Fibroblast of skin of abdomen (primary cell): ENCODE measurements around the gene KLF3.

Source experiments
- DNase-seq: peaks from one replicate; pipeline ENCODE4 v3.0.0-alpha.2; 2013

Gene KLF3

DNA sequence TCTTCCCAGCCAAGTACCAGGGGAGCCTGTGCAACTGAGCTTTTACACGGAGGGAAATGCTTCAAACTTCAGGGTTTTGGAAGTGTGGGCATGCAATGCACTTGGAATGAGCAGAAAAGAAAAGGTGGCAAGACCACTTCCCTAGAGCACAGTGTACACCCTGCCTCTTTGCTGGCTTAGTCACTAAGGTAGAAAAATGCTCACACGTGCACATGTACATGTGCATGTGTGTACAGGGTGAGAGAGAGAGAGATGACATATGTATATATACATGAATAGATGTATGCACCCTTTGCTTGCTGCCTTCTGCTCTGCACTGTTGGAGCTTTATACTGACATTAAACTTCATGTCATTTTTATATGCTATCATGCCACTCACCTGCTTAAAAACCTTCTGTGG is 7.9 kb upstream of the KLF3 start:
- no peak for DNase-seq

DNA sequence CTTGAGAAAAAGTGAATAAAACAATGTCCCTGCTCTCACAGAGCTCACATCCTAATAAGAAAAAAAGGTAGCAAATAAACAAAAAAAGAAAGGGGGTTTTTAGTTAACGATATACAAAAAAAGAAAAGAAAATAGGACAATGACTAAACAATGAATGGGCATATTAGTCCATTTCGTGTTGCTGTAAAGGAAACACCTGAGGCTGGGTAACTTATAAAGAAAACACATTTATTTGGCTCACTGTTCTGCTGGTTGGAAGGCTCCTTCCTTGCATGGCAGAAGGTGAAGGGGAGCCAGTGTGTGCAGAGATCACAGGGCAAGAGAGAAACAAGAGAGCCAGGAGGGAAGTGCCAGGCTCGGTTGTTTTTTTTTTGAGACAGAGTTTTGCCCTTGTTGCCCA is 4.7 kb upstream of the KLF3 start:
- DNase-seq, result no peak

DNA sequence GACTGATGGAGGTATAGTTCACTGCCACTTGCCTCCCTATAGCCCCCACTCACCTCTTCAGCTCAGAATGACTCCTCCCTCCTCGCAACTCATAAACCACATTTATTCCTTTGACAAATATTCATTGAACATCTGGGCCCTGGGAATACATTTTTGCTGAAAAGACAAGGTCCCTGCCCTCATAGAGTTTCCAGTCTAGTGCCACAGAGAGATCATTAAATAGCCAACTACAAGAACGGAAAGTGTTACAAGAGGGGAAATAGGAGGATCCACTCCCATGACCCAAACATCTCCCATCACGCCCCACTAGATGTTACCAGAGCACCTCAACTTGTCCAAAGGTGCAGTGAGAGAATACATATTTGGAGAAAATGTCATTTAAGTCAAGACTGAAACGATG is 3.2 kb upstream of the KLF3 start:
- no peak for DNase-seq

DNA sequence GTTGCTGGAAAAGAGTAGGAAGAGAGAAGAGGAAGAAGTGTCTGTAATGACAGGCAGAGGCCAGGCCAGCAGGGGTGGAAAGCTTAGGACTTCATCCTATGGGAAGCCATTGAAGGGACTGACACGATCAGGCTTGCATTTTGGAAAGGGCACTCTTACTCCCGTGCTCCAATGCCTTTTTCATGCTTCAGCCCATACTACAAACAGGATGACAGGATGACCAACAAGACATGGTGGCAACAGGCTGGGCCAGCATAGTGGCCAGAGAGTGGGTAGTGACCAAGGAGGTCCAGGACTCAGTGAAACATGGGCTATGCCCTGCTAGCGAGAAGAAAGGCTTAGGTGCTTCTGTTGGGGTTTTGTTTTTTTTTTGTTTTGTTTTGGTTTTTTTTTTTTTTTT is 2.6 kb upstream of the KLF3 start:
- no peak for DNase-seq

DNA sequence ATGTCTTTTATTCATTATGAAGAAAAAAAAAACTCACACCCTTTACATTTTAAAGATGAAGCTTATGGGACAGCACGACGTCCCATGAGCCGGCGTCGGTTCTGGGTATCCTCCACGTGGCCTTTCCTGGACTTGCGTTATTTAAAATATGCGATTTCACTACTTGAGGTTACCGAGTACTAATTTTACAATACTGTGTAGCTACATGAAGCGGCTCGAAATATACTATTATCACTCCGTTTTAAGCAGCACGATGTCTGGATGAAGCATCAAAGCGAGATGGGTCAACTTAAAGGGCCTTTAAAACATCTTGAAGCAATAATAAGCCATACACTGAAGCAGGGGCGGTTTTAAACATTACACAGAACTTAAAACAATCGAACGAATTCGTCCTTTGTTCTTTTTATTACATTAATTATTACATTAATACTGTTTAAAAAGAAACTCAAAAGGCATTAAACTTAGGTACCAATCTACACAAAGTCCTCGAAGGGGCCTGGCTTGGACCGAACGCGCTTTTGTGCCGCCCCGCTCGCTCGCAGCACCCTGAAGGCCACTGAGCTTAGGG is 1.4 kb upstream of the KLF3 start:
- peak; percentile 46 for DNase-seq

DNA sequence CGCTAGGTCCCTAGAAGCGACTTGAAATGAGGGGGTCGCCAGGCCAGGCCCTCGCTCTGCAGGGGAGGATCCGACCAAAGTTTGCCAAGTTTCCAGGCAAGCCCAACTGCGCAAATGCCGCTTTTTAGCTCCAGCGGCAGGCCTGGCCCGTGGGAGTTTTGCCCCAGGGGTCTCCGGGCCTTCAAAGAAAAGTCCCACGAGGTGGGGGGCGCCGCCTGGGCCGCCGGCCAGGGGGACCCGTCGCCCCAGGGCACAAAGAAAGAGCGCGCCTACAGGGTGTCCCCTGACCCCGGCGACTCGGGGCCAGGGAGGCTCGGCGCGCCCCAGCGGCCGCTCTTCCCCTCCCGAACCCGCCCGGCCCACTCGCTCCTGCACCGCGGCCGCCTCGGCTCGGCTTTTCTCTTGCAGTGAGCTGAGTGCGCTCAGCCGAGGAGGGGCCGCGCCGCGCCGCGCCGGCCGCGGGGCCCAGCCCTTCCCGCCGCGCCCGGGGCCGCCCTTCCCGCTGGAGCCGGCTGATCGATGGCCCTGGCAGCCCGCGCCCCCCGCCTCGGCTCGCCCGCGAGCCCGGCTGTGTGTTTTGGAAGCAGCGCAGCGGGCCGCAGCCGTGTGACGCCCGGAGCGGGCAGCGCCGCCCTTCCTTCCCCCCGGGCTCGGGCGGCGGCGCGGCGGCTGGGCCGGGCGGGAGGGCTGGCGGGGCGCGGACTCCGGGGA is 754 bp upstream of the KLF3 start:
- DNase-seq, result peak; percentile 43

DNA sequence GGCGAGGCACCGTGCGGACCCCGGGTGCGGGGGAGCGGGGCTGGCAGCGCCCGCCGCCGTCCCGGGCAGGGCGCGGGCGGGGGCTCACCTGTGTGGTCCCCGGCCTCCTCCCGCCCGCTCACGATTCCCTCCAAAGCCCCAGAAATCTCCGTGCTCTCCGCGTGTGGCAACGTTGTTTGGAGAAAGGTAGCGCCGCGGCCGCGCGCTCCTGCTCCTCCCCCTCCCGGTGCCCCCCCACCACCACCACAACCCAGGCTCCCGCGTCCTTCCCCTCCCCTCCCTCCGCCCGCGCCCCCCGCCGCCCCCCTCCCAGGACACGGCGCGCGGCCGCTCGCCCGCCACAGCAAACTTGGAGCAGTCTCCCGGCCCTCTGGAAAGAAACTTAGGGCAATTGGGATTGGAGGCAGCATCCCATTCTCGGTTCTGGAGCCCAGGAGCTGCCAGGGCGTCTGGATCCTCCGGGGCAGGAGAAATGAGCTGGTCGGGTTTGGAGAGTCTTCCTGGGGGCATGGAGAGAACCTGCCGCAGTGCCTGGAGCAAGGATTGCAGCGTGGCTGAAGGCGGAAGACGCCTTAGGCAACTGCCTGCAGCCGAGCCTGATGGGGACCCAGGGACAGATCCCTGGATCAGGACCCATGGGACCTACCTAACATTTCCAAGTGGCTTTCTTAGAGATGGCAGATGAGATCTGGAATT is 855 bp downstream of the KLF3 start:
- peak; percentile 57 for DNase-seq

DNA sequence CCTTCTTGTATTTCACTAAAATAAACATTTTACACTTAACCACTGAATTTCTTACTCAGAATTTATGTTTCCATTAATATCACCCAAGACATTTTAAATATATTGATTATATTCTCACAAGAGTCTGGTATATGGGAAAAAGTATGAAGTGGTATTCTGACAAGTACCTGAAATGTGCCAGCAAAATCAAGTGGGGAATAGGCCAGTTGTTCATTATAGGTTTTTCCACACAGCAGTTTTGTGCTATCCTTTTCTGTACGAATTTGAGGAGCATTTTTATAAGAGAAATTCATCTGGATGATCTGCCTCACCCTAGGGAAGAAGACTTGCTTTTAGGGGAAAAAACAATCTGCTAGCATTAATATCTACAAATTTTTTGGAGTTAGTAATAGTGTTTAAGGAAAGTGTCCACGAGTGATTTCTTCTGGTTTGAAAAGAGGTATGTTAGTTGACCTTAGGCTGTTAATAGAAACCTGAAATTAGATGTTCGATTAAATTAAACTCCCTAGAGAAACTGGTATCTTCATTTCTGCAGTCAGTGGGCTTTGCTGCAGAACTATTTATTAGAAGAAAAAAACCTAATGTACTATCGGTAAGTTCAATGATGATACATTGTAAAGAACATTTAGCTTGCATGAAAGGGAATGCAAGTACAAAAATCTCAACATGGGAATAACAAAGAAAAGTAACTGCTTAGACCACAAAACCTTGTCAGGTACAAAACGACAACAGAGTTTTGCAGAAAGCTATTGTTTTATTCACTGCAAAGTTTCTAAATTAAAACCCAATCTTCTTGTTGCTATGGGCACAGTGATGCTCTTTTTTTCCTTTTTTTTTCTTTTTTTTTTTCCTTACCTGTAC is 1.8 kb downstream of the KLF3 start:
- no peak for DNase-seq

DNA sequence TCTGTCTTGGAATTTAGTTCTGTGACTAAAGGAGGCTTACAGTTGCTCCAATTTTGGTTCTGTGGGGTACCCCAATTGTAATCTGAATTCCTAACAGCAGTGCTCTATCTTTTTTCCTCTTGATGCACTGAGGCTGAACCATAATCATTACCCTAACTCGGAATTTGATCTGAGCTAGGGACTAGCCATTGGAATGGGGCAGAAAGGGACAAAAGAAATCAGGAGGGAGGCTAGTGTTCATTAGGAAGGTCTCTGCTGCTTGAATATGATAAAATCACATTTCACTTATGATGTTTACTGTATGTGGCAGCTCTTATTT is 2.7 kb downstream of the KLF3 start:
- DNase-seq, result no peak

DNA sequence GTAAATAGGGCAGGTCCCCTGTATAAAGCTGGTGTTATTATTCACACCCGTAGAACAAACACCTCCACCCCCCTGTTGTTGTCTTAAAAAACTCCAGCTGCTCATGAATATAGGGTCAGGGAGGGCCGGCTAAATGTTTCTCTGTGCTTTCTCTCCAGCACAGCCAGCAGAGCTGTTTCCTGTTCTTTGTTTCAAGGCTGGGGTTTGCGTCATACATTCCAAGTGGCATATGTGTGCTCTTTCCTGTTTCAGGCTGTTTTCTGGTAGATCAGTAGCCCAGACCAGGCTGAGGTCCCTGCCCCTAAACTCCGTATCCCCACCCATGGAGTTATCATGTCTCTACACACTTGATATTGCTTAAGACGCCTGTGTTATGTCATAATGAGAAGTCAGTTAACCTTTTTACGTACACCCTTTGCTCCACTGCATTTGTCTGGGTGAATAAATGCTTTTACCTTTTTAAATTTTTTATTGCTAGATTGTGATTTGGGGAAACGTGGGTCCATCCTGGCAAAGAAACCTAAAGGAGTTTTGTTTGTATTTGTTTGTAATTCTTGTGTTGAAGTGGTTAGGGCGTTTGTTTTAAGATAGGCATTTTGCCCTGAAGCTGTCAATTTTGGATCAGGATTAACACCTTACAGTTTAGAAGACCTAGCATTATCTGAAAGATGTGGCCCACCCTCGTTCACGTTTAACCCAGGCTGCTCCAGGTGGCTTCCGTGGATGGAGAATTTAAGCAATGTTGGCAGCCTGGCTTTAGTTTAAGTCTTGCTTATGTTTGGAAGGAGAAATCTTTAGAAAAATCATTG is 3.3 kb downstream of the KLF3 start:
- DNase-seq, result peak; percentile 99

DNA sequence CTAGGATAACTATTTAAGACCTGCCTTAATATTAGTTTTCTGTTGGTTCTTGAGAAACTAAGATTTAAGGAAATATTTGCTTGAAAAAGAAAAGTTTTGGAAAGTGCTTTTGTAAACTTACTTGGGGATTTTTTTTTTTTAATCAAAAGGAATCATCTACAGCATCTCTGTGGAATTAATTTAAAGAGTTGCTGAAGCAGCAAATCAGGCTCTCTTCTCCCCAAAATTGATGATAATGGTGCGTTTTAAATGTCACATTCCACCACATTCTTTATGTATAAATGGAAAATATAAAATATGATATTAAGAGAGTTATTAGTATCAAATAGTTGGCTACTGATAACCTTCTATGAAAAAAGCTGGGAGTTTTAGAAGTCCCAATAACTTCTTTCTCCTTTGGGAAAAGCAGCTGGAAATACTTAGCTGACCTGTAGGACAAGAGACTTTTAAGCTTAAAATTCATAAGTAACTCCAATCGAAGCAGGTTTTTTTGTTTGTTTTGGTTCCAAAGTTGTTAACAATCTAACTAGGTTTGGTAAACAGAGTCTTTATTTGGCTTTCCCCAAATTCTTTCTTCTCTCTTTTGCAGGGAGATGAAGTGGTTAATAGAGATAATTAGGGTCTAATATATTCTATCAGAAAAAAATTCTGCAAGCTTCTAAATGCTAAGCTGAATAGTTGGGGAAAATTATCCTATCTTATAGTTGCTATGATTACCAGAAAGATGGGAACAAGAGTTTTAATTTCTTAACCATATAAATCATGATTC is 4.4 kb downstream of the KLF3 start:
- DNase-seq, result no peak

DNA sequence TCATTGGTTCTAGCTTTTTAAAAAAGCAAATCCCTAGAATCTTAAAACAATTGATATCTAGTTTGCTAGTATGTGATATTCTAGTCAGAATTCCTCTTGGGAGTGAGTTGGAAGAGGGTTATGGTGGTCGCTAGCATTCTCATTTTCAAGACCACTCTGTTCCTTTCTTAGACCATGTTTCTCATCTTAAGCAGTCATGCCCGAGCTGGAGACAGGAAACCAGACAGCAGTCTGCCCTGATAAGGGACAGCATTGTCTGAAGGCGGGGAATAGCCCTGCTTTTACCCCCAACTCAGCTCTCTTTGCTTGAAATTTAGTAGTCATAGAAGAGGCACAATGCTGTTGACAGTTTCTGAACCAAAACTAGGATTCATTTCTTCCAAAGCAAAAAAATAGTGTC is 5.2 kb downstream of the KLF3 start:
- DNase-seq, result no peak

DNA sequence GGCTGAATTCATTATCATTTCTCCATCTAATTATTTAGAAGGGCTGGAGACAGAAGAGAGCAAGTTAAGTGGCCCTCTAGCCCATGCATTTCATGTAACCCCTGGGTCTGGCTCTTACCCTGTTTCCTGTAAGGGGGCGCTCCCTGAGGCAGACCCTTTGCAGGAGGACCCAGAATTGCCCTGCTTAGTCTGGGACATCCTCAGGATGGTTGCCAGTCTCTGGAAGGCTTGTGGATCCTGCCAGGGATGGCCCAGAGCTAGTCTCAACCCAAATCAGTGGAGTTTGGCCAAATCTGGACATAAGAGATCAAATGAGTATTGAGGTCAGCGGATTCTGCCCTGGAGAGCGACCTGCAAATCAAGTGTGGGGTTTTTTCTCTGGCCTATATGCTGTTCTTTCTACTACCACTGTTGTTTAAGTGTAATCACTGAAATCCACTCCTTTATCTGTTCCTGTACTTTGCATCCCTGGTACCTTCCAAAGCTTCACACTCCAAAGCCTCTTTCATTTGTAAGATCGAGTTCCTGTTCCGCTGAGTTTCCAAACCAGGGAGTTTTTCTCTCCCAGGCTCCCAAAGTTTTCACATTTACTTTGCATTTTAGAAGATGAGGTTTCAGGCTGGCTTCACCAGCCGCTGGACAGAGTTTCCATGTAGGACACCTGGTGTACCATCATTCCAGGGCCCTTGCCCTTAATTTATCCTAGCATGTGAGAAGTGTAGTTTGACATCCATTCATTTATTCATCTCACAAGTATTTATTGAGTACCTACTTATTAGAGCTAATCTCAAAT is 6.3 kb downstream of the KLF3 start:
- DNase-seq, result no peak

DNA sequence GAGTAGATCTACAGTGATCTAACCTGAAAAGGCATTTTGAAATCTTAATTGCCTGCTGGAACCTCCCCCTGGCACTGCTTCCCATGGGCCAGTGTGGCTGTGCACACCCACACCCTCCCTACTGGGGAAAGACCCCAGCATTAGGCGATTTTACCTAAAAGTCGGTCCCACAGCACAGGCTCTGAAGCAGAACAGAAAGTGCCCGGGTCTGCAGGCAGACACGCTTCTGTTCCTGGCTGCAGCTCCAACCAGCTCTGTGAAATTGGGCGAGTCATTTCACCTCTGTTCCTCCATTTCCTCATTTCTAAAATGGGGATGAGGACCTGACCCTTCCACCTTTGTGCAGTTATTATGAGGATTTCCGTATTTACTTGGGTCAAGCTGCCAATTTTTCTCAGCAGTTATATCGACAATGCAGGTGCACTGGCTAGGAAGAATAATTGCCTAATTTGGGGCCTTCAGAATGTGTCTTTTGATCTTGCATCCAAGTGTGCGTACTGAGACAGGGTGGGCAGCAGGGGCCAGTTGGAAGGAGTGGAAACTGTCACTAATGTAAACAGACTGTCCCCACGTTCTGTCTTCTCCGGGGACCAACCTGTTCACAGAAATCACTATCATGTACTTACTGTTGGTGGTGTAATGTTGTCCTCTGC is 7.1 kb downstream of the KLF3 start:
- no peak for DNase-seq

DNA sequence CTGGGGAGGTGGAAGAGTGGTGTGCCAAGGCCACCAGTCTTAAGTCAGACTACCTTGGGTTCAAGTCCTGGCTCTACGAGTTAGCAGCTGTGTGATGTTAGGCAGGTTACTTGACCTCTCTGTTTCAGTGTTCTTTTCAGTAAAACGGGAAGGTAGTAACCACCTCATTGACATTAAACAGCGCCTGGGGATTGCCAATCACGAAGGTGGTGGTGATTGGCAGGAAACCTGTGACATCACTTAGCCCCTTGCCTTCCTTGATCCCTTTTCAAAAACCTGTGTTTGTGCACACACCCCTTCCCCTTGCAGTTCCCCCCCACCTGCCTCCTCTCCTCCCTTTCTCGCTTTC is 7.6 kb downstream of the KLF3 start:
- no peak for DNase-seq

DNA sequence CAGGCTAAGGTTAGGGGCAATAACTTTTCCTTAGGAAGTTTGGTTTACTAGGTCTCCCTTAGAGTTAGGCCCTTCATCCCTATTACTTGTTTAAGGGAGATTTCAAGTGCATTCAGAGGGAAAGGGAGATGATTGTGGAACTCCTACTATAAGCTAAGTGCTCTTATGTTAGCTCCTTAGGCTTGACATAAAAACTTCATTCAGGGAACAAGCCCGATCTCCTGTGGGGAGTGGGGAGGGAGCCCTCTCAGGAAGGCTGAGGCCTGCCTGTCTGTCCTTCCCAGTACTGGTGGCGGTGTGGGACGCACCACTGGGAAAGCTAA is 8.0 kb downstream of the KLF3 start:
- no peak for DNase-seq

DNA sequence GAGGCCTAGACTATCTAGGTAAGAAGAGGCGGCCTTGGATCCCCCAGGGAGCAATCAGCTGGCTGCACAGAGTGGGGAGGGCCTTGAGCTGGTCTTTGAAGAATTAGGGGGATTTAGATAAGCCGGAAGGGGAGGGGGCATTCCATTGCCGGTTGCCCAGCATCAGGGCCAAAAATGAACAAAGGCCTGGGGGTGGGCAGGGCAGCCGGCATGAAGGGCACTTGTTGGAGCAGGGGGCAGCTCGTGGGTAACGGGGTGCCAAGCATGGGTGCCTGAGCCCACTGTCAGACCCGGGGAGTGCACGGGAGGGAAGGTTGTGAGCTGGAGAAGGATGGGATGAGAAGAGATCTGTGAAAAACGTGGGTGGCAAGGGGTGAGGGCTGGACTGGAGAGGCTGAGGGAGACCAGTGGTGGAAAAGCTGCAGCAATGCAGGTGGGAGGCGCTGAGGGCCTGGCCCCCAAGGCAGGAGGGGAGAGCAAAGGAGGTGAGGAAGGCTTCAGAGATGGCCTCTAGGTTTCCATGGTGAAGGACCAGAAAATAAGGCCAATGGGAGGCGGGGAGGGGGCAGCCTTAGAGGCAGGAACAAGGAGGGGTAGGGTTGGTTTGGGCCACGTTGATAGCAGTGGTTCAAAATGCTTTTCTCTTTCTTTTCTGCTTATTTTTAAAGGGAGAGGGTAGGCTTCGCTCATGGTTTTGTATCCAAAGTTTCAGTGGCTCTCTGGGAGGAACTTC is 8.6 kb downstream of the KLF3 start:
- no peak for DNase-seq

DNA sequence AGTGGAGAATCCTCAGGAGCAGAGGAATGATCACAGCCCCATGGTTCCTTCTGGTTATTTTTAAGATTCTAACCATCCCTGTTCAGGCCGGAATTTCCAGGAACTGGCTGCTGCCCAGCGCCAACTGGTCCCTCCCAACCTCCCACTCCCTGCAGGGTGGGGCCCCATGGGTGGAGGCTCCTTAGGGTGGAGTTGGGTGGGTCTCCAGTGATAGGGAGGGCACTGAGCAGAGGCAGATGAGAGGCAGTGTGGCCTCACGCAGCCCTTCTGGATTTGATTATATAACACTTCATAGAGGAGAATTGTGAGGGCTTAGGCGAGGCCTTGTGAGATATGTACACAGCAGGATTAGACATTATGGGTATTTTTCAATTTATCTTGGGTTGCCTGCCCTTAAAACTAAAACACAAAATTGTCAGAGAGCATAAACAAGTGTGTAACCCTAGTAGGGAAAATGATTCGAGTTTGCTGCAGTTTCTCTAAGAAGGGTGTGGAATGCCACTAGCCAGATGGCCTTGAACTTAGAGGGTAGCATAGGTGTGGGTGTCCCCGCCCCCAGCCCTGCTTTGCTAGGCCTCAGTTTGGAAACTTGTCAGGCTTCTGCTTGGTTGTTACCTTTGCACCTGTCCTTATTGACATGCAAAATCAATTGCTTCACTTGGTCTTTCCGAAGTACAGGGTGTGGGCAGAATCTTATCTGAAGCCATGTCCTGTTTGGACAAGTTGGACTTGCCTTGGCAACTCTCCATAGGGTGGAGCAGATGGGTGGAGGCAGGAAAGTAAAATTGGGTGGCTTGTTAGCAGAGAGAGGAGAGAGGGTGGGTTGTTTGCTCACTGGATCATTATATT is 9.4 kb downstream of the KLF3 start:
- DNase-seq, result peak; percentile 44
